Nephron (organoid): ENCODE measurements around the gene MSX1.

ENCODE experiments used
- H3K27ac Mint-ChIP-seq, 3 experiments: 2 replicates each; pipeline ENCODE4 v1.8.0; 2020; ENCODE audit warnings: mixed read lengths in 3 of 3, mild to moderate bottlenecking in 2 of 3, moderate library complexity in 1 of 3
- H3K27me3 Mint-ChIP-seq: 2 replicates; pipeline ENCODE4 v1.8.0; 2021; ENCODE audit warnings: low read depth, mild to moderate bottlenecking, moderate library complexity, mixed read lengths
- H3K36me3 Mint-ChIP-seq: 2 replicates; pipeline ENCODE4 v1.8.0; 2020; ENCODE audit warnings: low read depth, mixed read lengths
- H3K4me1 Mint-ChIP-seq: 2 replicates; pipeline ENCODE4 v1.8.0; 2020; ENCODE audit warnings: mixed read lengths
- H3K4me3 Mint-ChIP-seq, 3 experiments: 2 replicates each; pipeline ENCODE4 v1.8.0; 2020; ENCODE audit warnings: mild to moderate bottlenecking in 3 of 3, mixed read lengths in 3 of 3, moderate library complexity in 2 of 3
- H3K9me3 Mint-ChIP-seq: 2 replicates; pipeline ENCODE4 v1.8.0; 2020; ENCODE audit warnings: mixed read lengths
- TF ChIP-seq, protein P1 (sequence below), 3 experiments: fragments of 200-600 bp; sonication (generic); IDR thresholded peaks; one replicate each; pipeline ENCODE4 v1.5.0; 2021; ENCODE audit warnings: antibody characterized with exemption in 3 of 3; ENCODE audit not compliant: unreplicated experiment in 3 of 3

Gene MSX1

DNA sequence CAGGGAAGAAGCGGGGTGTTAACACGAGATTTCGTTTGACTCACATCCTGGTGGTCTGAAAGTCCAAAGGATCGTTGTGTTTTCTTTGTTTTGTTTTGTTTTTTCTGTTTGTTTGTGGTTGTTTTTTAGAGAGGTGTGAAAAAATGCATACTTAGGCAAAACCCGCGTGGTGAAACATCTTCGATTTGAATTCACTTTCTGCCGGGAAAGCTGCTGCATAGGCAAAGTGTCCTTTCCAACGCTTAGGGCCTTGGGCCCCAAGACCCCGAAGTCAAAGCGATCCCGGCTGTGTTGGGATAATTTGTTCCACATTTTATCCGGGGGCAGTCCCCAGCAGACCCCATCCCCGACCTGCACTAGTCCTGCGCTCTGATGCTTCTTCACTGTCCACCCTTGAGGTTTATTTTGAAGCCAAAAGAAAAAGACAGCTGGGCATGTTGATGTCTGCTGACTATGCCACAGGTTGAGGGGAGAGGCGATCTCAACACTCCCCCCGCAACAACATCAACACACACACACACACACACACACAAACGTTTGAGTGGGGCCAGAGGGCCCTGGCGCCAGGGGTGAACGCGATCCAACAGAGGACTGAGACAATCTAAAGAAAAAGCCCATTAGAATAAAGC lies 2.0 kb downstream of the MSX1 start:
- Mint-ChIP-seq H3K4me1 (peaks cover 53% of the 10 kb centered on the region), H3K4me3 (peak overlapping the region; percentile 89 to 95 (median 94)), H3K27me3 (peaks cover 92% of the 10 kb centered on the region), H3K36me3 (no peaks in the 10 kb centered on the region), H3K27ac (no peak overlapping the region), H3K9me3 (no peaks in the 10 kb centered on the region)
- TF ChIP-seq, protein P1, sequence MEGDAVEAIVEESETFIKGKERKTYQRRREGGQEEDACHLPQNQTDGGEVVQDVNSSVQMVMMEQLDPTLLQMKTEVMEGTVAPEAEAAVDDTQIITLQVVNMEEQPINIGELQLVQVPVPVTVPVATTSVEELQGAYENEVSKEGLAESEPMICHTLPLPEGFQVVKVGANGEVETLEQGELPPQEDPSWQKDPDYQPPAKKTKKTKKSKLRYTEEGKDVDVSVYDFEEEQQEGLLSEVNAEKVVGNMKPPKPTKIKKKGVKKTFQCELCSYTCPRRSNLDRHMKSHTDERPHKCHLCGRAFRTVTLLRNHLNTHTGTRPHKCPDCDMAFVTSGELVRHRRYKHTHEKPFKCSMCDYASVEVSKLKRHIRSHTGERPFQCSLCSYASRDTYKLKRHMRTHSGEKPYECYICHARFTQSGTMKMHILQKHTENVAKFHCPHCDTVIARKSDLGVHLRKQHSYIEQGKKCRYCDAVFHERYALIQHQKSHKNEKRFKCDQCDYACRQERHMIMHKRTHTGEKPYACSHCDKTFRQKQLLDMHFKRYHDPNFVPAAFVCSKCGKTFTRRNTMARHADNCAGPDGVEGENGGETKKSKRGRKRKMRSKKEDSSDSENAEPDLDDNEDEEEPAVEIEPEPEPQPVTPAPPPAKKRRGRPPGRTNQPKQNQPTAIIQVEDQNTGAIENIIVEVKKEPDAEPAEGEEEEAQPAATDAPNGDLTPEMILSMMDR (IDR thresholded peaks at IDR 0.05; ENCODE audit: unreplicated experiment in 3 of 3): no peak

DNA sequence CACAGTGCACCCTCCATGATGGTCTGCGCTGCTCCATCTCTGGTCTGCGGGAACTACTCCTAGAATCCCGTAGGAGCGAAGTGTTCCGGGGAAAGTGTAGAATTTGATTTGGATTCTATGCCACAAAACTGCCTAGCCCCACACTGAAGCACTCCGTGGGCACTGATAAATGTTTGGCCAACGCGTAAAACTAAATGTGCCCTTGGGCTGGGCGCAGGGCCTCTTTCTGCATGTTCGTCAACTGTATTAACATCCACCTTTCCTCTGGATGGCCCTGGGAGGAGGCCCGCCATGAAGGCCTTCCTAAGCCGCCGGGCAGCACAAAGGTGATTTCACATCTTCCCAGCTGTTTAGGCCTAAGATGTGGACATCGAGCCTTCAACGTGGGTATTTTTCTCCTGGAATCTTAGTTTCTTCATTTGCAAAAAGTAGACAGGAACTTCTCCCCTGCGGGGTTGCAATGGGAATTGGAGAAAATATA lies 2.6 kb downstream of the MSX1 start:
- Mint-ChIP-seq H3K27ac (no peak overlapping the region), H3K36me3 (no peaks in the 10 kb centered on the region), H3K9me3 (no peaks in the 10 kb centered on the region), H3K4me3 (peak overlapping the region; percentile 89 to 95 (median 94)), H3K4me1 (peaks cover 51% of the 10 kb centered on the region), H3K27me3 (peaks cover 92% of the 10 kb centered on the region)
- TF ChIP-seq, protein P1 (IDR thresholded peaks at IDR 0.05; ENCODE audit: unreplicated experiment in 3 of 3): no peak

DNA sequence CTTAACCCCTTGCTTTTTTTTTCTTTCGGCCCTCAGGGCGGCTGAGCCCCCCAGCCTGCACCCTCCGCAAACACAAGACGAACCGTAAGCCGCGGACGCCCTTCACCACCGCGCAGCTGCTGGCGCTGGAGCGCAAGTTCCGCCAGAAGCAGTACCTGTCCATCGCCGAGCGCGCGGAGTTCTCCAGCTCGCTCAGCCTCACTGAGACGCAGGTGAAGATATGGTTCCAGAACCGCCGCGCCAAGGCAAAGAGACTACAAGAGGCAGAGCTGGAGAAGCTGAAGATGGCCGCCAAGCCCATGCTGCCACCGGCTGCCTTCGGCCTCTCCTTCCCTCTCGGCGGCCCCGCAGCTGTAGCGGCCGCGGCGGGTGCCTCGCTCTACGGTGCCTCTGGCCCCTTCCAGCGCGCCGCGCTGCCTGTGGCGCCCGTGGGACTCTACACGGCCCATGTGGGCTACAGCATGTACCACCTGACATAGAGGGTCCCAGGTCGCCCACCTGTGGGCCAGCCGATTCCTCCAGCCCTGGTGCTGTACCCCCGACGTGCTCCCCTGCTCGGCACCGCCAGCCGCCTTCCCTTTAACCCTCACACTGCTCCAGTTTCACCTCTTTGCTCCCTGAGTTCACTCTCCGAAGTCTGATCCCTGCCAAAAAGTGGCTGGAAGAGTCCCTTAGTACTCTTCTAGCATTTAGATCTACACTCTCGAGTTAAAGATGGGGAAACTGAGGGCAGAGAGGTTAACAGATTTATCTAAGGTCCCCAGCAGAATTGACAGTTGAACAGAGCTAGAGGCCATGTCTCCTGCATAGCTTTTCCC lies 3.4 kb downstream of the MSX1 start:
- Mint-ChIP-seq H3K27ac (no peak overlapping the region), H3K27me3 (peaks cover 85% of the 10 kb centered on the region), H3K4me1 (peaks cover 46% of the 10 kb centered on the region), H3K4me3 (peak overlapping the region; percentile 89 to 95 (median 94)), H3K9me3 (no peaks in the 10 kb centered on the region), H3K36me3 (no peaks in the 10 kb centered on the region)
- TF ChIP-seq, protein P1 (IDR thresholded peaks at IDR 0.05; ENCODE audit: unreplicated experiment in 3 of 3): no peak

DNA sequence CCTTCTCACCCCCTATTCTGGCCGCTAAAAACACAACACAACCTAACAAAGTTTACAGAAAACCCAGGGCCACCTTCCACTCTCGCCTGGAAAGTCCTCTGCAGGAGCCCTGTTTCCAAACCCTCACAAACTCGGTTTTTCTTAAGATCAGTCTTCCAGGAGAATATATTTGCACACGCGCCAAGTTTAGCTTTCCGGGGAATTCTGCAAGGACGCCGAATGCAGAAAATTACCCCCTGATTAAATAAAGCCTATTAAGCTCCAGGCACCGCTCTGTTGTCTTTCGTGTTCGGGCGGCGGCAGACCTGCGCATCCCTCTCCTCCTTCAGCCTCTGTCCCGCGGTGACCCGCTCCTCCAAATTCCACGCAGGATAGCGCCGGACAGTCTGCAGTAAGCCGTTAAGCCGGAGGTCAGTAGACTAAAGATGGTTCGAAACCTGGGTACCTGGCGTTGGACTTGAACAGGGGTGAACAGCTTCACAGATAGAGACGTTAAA lies 5.0 kb downstream of the MSX1 start:
- Mint-ChIP-seq H3K4me3 (peak overlapping the region in 2 of 3 experiments; percentile 27 to 59), H3K27ac (no peak overlapping the region), H3K36me3 (no peaks in the 10 kb centered on the region), H3K27me3 (peaks cover 70% of the 10 kb centered on the region), H3K9me3 (no peaks in the 10 kb centered on the region), H3K4me1 (peaks cover 34% of the 10 kb centered on the region)
- TF ChIP-seq, protein P1 (IDR thresholded peaks at IDR 0.05; ENCODE audit: unreplicated experiment in 3 of 3): no peak

DNA sequence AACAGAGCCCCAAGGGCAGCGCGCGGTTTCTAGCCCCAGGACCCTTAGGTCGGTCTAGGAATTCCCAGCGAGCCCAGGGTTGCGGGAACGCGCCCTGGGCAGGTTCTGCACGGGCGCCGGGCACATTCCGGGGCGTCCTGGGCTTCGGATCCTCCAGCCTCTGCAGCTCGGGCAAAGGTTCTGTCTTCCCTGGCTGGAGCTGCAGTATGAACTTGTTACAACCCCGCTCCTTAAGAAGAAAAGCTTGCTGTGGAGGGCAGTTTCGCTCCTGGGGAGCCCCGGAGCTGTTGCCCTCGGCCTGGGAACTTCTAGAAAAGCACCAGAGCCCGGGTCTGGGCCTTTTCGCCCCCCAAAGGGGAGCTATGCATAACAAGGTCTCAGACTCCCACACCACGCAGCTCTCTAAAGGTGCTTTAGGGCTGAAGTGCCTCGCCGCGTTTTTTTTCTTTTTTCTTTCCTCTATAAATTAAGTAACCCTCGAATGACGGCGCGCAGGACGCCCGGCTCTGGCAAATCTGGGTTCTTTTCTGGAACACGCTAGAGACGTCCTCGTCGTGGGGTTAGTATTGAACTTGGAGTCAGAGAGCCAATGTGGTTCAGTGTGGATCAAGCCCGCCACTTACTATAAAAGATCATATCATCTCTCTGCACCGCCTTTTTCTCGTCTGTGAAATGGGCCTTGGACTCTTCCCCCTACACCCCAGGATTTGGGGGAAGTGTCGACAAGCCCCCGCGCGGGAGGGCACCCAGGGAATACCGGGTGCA lies 5.7 kb downstream of the MSX1 start:
- Mint-ChIP-seq H3K4me3 (peak overlapping the region; percentile 55 to 68 (median 59)), H3K9me3 (no peaks in the 10 kb centered on the region), H3K36me3 (no peaks in the 10 kb centered on the region), H3K27ac (no peak overlapping the region), H3K27me3 (peaks cover 70% of the 10 kb centered on the region), H3K4me1 (peaks cover 37% of the 10 kb centered on the region)
- TF ChIP-seq, protein P1 (IDR thresholded peaks at IDR 0.05; ENCODE audit: unreplicated experiment in 3 of 3): no peak
